ENCODE data around the gene ASPSCR1.

The ASPSCR1 gene

GRCh38 chr17:81996232-81996756, 18.9 kb downstream of the ASPSCR1 start:
- TF ChIP-seq TAF1 (IDR thresholded peaks at IDR 0.05; ENCODE audit: borderline replicate concordance, insufficient read depth, low read length), result no peak
- no peak for TF ChIP-seq POLR2AphosphoS5 (IDR thresholded peaks at IDR 0.05; ENCODE audit: low read depth, low read length)
- no peak for TF ChIP-seq SIN3A (IDR thresholded peaks at IDR 0.05; ENCODE audit: borderline replicate concordance, insufficient read depth, low read length)
- no peak for TF ChIP-seq FOXP2 (optimal IDR thresholded peaks at IDR 0.05; ENCODE audit: borderline replicate concordance, extremely low read depth, extremely low read length, insufficient read depth)
- TF ChIP-seq, protein P1, sequence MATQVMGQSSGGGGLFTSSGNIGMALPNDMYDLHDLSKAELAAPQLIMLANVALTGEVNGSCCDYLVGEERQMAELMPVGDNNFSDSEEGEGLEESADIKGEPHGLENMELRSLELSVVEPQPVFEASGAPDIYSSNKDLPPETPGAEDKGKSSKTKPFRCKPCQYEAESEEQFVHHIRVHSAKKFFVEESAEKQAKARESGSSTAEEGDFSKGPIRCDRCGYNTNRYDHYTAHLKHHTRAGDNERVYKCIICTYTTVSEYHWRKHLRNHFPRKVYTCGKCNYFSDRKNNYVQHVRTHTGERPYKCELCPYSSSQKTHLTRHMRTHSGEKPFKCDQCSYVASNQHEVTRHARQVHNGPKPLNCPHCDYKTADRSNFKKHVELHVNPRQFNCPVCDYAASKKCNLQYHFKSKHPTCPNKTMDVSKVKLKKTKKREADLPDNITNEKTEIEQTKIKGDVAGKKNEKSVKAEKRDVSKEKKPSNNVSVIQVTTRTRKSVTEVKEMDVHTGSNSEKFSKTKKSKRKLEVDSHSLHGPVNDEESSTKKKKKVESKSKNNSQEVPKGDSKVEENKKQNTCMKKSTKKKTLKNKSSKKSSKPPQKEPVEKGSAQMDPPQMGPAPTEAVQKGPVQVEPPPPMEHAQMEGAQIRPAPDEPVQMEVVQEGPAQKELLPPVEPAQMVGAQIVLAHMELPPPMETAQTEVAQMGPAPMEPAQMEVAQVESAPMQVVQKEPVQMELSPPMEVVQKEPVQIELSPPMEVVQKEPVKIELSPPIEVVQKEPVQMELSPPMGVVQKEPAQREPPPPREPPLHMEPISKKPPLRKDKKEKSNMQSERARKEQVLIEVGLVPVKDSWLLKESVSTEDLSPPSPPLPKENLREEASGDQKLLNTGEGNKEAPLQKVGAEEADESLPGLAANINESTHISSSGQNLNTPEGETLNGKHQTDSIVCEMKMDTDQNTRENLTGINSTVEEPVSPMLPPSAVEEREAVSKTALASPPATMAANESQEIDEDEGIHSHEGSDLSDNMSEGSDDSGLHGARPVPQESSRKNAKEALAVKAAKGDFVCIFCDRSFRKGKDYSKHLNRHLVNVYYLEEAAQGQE (IDR thresholded peaks at IDR 0.05; ENCODE audit: insufficient read depth in 1 of 2, low read depth in 2 of 2, low read length in 2 of 2), result no peak

GRCh38 chr17:81996757-81997441, 19.5 kb downstream of the ASPSCR1 start:
- TF ChIP-seq FOXP2 (optimal IDR thresholded peaks at IDR 0.05; ENCODE audit: borderline replicate concordance, extremely low read depth, extremely low read length, insufficient read depth) (no peak), TAF1 (IDR thresholded peaks at IDR 0.05; ENCODE audit: borderline replicate concordance, insufficient read depth, low read length) (no peak), POLR2AphosphoS5 (IDR thresholded peaks at IDR 0.05; ENCODE audit: low read depth, low read length) (no peak), SIN3A (IDR thresholded peaks at IDR 0.05; ENCODE audit: borderline replicate concordance, insufficient read depth, low read length) (no peak)

- TF ChIP-seq FOXP2 (optimal IDR thresholded peaks at IDR 0.05; ENCODE audit: borderline replicate concordance, extremely low read depth, extremely low read length, insufficient read depth) (no peak), SIN3A (IDR thresholded peaks at IDR 0.05; ENCODE audit: borderline replicate concordance, insufficient read depth, low read length) (no peak), TAF1 (IDR thresholded peaks at IDR 0.05; ENCODE audit: borderline replicate concordance, insufficient read depth, low read length) (no peak), POLR2AphosphoS5 (IDR thresholded peaks at IDR 0.05; ENCODE audit: low read depth, low read length) (no peak)
- TF ChIP-seq, protein P1 (IDR thresholded peaks at IDR 0.05; ENCODE audit: insufficient read depth in 1 of 2, low read depth in 2 of 2, low read length in 2 of 2), result no peak
These were observed 20.8 kb downstream of the ASPSCR1 start for GRCh38 chr17:81998212-81998611.

- TF ChIP-seq POLR2AphosphoS5 (IDR thresholded peaks at IDR 0.05; ENCODE audit: low read depth, low read length) (no peak), SIN3A (IDR thresholded peaks at IDR 0.05; ENCODE audit: borderline replicate concordance, insufficient read depth, low read length) (no peak), TAF1 (IDR thresholded peaks at IDR 0.05; ENCODE audit: borderline replicate concordance, insufficient read depth, low read length) (no peak), FOXP2 (optimal IDR thresholded peaks at IDR 0.05; ENCODE audit: borderline replicate concordance, extremely low read depth, extremely low read length, insufficient read depth) (no peak)
- TF ChIP-seq, protein P1 (IDR thresholded peaks at IDR 0.05; ENCODE audit: insufficient read depth in 1 of 2, low read depth in 2 of 2, low read length in 2 of 2), result no peak
These were observed 21.4 kb downstream of the ASPSCR1 start for GRCh38 chr17:81998691-81999438.

DNA sequence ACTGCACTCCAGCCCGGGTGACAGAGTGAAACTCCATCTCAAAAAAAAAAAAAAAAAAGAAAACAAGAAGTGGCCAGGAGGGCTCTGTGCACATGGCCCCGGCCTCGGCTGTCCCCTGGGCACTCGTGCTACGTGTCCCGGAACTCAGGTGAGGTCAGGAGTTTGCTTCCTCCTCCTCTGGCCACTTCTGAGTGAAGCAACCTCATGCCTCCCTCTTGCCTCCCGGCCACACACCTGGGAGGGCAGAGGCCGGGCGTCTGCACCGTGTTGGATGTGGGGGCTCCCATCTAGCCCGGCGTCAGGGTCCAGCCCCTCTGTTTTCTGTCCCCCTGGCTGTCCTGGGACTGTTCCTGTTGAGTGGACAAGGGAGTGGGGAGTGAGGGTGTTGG, 22.2 kb downstream of the ASPSCR1 start:
- TF ChIP-seq POLR2AphosphoS5 (IDR thresholded peaks at IDR 0.05; ENCODE audit: low read depth, low read length) (no peak), SIN3A (IDR thresholded peaks at IDR 0.05; ENCODE audit: borderline replicate concordance, insufficient read depth, low read length) (no peak), FOXP2 (optimal IDR thresholded peaks at IDR 0.05; ENCODE audit: borderline replicate concordance, extremely low read depth, extremely low read length, insufficient read depth) (no peak), TAF1 (IDR thresholded peaks at IDR 0.05; ENCODE audit: borderline replicate concordance, insufficient read depth, low read length) (no peak)
- TF ChIP-seq, protein P1 (IDR thresholded peaks at IDR 0.05; ENCODE audit: insufficient read depth in 1 of 2, low read depth in 2 of 2, low read length in 2 of 2), result no peak
